Effector memory CD4-positive, alpha-beta T cell (primary cell): ENCODE measurements around the gene WT1.

Source experiments
- DNase-seq, 3 donors: peaks; one replicate each; pipeline ENCODE4 v3.0.0-alpha.2; 2020
- H3K27ac ChIP-seq: 2 replicates; pipeline ENCODE4 v1.7.0; 2013; ENCODE audit warnings: mild to moderate bottlenecking, low read length, moderate library complexity; ENCODE audit not compliant: insufficient read depth, poor library complexity, severe bottlenecking
- H3K27me3 ChIP-seq: replicated peaks from 2 replicates; pipeline ENCODE4 v1.7.0; 2013; ENCODE audit warnings: mild to moderate bottlenecking, low read length; ENCODE audit not compliant: insufficient read depth, control insufficient read depth, poor library complexity, severe bottlenecking
- H3K36me3 ChIP-seq: 2 replicates; pipeline ENCODE4 v1.7.0; 2013; ENCODE audit warnings: mild to moderate bottlenecking, low read length, moderate library complexity; ENCODE audit not compliant: control insufficient read depth, insufficient read depth
- H3K4me1 ChIP-seq: 2 replicates; pipeline ENCODE4 v1.7.0; 2013; ENCODE audit warnings: low read length, mild to moderate bottlenecking; ENCODE audit not compliant: control insufficient read depth, insufficient read depth, poor library complexity, severe bottlenecking
- H3K4me3 ChIP-seq: 2 replicates; pipeline ENCODE4 v1.7.0; 2013; ENCODE audit warnings: low read length, low read depth, mild to moderate bottlenecking; ENCODE audit not compliant: insufficient read depth, poor library complexity, severe bottlenecking
- H3K9me3 ChIP-seq: 2 replicates; pipeline ENCODE4 v1.7.0; 2013; ENCODE audit warnings: mild to moderate bottlenecking, low read length, moderate library complexity; ENCODE audit not compliant: control insufficient read depth

Gene WT1

GRCh38 chr11:32456864-32457263 lies 21.5 kb upstream of the WT1 start:
- Histone ChIP-seq H3K27ac (no peak overlapping the region), H3K9me3 (no peaks in the 10 kb centered on the region), H3K27me3 (no peaks in the 10 kb centered on the region), H3K4me1 (no peaks in the 10 kb centered on the region), H3K4me3 (no peak overlapping the region), H3K36me3 (no peaks in the 10 kb centered on the region)
- DNase-seq: no peak

GRCh38 chr11:32454993-32455392 lies 19.7 kb upstream of the WT1 start:
- DNase-seq: no peak
- Histone ChIP-seq H3K27ac (no peak overlapping the region), H3K4me1 (no peaks in the 10 kb centered on the region), H3K4me3 (no peak overlapping the region), H3K9me3 (no peaks in the 10 kb centered on the region), H3K36me3 (no peaks in the 10 kb centered on the region), H3K27me3 (no peaks in the 10 kb centered on the region)

GRCh38 chr11:32451808-32452207 lies 16.5 kb upstream of the WT1 start:
- Histone ChIP-seq H3K36me3 (no peaks in the 10 kb centered on the region), H3K27me3 (no peaks in the 10 kb centered on the region), H3K27ac (no peak overlapping the region), H3K9me3 (no peaks in the 10 kb centered on the region), H3K4me1 (no peaks in the 10 kb centered on the region), H3K4me3 (no peak overlapping the region)
- DNase-seq: no peak

GRCh38 chr11:32450372-32450771 lies 15.0 kb upstream of the WT1 start:
- no peaks in the 10 kb centered on the region for H3K27me3 ChIP-seq
- no peak overlapping the region for H3K4me3 ChIP-seq
- H3K27ac ChIP-seq: no peak overlapping the region
- no peaks in the 10 kb centered on the region for H3K9me3 ChIP-seq
- H3K4me1 ChIP-seq: no peaks in the 10 kb centered on the region
- DNase-seq: no peak
- H3K36me3 ChIP-seq: no peaks in the 10 kb centered on the region

- H3K27me3 ChIP-seq: peaks cover 2% of the 10 kb centered on the region
- no peak for DNase-seq
These were observed 12.9 kb upstream of the WT1 start for GRCh38 chr11:32448232-32448631.

GRCh38 chr11:32447252-32447651 lies 11.9 kb upstream of the WT1 start:
- Histone ChIP-seq H3K4me3 (no peak overlapping the region), H3K27ac (no peak overlapping the region), H3K9me3 (no peaks in the 10 kb centered on the region), H3K36me3 (no peaks in the 10 kb centered on the region), H3K4me1 (no peaks in the 10 kb centered on the region), H3K27me3 (peaks cover 8% of the 10 kb centered on the region)
- DNase-seq: no peak

More at GRCh38 chr11:32448232-32448631, 12.9 kb upstream of the WT1 start:
- Histone ChIP-seq H3K4me3 (no peak overlapping the region), H3K4me1 (no peaks in the 10 kb centered on the region), H3K9me3 (no peaks in the 10 kb centered on the region), H3K27ac (no peak overlapping the region), H3K36me3 (no peaks in the 10 kb centered on the region)

GRCh38 chr11:32446227-32446626 lies 10.9 kb upstream of the WT1 start:
- Histone ChIP-seq H3K4me3 (no peak overlapping the region), H3K9me3 (no peaks in the 10 kb centered on the region), H3K27ac (no peak overlapping the region), H3K4me1 (no peaks in the 10 kb centered on the region), H3K36me3 (no peaks in the 10 kb centered on the region), H3K27me3 (peaks cover 15% of the 10 kb centered on the region)
- DNase-seq: no peak

GRCh38 chr11:32444186-32444585 lies 8.8 kb upstream of the WT1 start:
- no peak for DNase-seq
- H3K27me3 ChIP-seq: peaks cover 24% of the 10 kb centered on the region
- H3K9me3 ChIP-seq: no peaks in the 10 kb centered on the region
- H3K36me3 ChIP-seq: no peaks in the 10 kb centered on the region
- H3K4me3 ChIP-seq: no peak overlapping the region
- peaks cover 3% of the 10 kb centered on the region for H3K4me1 ChIP-seq
- no peak overlapping the region for H3K27ac ChIP-seq

- Histone ChIP-seq H3K27me3 (peaks cover 48% of the 10 kb centered on the region), H3K9me3 (no peaks in the 10 kb centered on the region), H3K27ac (no peak overlapping the region)
These were observed 5.6 kb upstream of the WT1 start for GRCh38 chr11:32440916-32441315.

GRCh38 chr11:32440312-32440908 lies 5.1 kb upstream of the WT1 start:
- H3K27ac ChIP-seq: no peak overlapping the region
- no peak for DNase-seq
- no peaks in the 10 kb centered on the region for H3K9me3 ChIP-seq
- H3K4me3 ChIP-seq: no peak overlapping the region
- H3K4me1 ChIP-seq: peaks cover 32% of the 10 kb centered on the region
- no peaks in the 10 kb centered on the region for H3K36me3 ChIP-seq
- peaks cover 49% of the 10 kb centered on the region for H3K27me3 ChIP-seq

More at GRCh38 chr11:32440916-32441315, 5.6 kb upstream of the WT1 start:
- Histone ChIP-seq H3K4me1 (peaks cover 27% of the 10 kb centered on the region), H3K36me3 (no peaks in the 10 kb centered on the region), H3K4me3 (no peak overlapping the region)
- no peak for DNase-seq
